ENCODE data around the gene DGKQ.

- TF ChIP-seq ZNF431 (CRISPR knock-in tag; IDR thresholded peaks at IDR 0.05; ENCODE audit: borderline replicate concordance, low read depth) (no peak), ZKSCAN1 (IDR thresholded peaks at IDR 0.05; ENCODE audit: low read length) (no peak), YY1 (IDR thresholded peaks at IDR 0.05; ENCODE audit: insufficient read depth, insufficient replicate concordance, low read depth, low read length) (peak; percentile 18), ZNF607 (CRISPR knock-in tag; IDR thresholded peaks at IDR 0.05; ENCODE audit: borderline replicate concordance) (no peak)
These were observed 36.4 kb upstream of the DGKQ start for GRCh38 chr4:1009542-1010394.
